OCI-M2 (cell line): ENCODE data around the gene ZNF234.
A peak's percentile ranks its signal among the peaks of the same experiment; 100 is the strongest.
"Not testable (repeated sequence)": the region's sequence is repeated elsewhere in the genome, so short reads cannot be mapped to it uniquely, and the experiment has no call there.

Experiments
- DNase-seq: peaks from one replicate; lab custom pipeline; 2025; ENCODE audit not compliant: unreplicated experiment; lab: John Stamatoyannopoulos, UW

ZNF234 gene

DNA sequence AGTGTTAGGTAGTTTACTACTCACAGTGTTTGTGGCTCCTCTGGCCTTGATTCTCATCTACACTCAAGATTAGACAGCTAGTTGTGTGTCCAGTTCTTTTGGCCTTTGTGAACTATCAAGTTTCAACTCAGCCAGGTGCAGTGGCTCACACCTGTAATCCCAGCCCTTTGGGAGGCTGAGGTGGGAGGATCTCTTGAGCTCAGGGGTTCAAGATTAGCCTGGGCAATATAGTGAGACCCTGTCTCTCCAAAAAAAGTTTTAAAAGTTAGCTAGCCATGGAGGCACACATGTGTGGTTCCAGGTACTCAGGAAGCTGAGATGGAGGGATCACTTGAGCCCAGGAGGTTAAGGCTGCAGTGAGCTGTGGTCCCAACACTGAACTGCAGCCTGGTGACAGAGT is 39.6 kb downstream of the ZNF234 start:
- DNase-seq, result no peak

DNA sequence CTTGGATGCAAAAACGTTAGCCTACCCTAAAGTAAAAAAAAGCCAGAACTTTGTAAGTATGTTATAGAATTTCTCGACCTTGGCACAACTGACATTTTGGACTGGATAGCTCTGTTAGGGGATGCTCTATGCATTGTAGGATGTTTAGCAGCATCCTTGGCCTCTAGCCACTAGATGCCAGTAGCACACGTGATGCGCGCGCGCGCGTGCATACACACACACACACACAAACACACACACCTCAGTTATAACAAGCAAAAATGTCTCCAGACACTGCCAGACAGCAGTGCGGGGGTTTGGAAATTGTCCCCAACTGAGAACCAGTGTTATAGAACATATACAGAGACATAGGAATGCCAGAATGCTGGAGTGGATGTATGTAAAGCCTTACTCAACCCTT is 40.8 kb downstream of the ZNF234 start:
- DNase-seq, result no peak

DNA sequence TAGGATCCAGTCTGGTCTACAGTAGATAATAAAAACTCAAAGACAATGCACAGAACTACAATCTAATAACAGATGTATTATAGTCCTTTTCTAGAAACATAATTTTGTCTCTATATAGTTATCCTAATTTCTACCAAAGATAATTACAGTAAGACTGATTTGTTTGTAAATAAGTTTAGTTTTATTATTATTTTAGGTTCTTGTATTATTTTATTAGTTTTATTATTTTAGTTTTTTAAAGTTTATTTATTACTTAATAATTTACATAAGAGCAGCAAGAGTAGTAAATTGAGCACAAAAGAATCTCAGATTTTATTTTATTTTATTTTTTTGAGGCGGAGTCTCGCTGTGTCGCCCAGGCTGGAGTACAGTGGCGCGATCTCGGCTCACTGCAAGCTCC is 48.7 kb downstream of the ZNF234 start:
- no peak for DNase-seq

DNA sequence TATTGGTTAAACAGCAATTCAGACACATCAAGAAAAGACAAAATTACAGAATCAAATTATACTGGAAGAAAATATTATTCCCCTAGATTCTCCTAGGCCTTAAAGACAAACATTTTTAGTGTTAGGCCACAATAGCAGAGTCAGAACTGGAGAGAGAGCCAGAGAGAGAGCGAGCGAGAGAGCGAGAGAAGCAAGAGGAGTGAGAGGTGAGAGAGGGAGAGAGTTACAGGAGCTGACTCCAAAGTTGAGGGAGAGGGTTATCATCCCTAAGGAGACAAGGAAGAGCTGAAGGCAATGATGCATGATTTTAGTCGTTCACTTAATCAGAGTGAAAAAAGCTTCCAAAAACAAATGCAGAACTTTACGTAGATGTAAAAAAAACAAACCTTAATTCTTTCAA is 50.8 kb downstream of the ZNF234 start:
- no peak for DNase-seq

DNA sequence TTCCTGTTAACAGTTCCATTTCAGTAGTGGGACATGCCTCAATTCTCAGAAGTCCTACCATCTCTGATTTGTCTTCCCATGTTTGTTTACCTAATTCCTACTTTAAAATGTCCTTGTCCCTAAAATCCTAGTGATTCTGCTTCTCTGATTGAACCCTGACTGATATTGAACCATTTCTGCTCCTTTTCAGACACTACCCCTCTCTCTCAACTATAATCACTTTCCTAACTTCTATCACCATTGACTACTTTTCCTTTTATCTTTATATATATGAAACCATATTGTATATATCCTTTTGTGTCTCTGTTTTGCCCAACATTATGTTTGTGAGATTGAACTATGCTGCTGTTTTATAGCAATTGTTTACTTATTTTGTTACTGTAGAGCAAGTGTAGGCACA is 55.4 kb downstream of the ZNF234 start:
- no peak for DNase-seq

DNA sequence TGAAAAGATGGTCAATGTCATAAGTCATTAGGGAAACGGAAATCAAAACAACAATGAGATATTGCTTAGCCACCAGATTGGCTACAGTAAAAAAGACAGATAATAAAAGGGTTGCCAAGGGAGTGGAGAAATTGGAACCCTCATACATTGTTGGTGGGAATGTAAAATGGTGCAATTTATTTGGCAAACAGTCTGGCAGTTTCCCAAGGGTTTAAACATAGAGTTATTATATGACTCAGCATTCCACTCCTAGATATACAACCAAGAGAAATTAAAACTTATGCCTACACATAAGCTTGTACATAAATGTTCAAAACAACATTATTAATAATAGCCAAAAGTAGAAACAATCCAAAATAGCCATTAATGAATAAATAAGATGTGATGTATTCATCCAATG is 61.1 kb downstream of the ZNF234 start:
- DNase-seq, result no peak

DNA sequence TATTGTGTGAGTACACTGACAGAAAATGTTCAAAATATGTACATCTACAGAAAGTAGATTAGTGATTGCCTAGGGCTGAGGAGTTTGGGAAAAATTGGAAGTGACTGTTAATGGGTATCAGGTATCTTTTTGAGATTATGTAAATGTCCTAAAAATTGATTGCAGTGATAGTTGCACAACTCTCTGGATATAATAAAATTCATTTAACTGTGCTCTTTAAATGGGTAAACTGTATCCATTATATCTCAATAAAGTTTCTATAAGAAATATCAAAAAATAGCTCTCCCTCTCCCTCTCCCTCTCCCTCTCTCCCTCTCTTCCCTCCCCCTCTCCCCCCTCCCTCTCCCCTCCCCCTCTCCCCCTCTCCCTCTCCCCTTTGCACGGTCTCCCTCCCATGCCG is 61.6 kb downstream of the ZNF234 start:
- no peak for DNase-seq

DNA sequence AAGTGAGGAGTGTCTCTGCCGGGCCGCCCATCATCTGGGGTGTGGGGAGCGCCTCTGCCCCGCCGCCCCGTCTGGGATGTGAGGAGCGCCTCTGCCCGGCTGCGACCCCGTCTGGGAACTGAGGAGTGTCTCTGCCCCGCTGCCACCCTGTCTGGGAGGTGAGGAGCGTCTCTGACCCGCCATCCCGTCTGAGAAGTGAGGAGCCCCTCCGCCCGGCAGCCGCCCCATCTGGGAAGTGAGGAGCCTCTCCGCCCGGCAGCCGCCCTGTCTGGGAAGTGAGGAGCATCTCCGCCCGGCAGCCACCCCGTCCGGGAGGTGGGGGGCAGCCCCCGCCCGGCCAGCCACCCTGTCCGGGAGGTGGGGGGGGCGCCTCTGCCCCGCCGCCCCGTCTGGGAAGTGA is 62.5 kb downstream of the ZNF234 start:
- DNase-seq, result not testable (repeated sequence)

DNA sequence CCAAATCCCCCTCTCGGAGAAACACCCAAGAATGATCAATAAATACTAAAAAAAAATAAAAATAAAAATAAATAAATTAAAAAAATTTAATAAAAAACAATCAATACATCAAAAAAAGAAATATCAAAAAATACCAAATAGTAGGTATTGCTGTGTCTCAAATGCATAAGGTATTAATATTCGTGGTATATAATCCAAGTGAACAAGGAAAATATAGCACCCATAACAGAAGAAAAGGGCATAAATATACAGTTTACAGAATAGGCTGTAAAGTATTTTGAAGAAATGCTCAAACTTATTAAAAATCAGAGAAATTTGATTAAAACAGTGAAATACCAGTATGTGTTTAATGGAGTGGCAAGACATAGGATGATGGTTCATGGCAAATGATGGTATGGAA is 63.4 kb downstream of the ZNF234 start:
- no peak for DNase-seq

DNA sequence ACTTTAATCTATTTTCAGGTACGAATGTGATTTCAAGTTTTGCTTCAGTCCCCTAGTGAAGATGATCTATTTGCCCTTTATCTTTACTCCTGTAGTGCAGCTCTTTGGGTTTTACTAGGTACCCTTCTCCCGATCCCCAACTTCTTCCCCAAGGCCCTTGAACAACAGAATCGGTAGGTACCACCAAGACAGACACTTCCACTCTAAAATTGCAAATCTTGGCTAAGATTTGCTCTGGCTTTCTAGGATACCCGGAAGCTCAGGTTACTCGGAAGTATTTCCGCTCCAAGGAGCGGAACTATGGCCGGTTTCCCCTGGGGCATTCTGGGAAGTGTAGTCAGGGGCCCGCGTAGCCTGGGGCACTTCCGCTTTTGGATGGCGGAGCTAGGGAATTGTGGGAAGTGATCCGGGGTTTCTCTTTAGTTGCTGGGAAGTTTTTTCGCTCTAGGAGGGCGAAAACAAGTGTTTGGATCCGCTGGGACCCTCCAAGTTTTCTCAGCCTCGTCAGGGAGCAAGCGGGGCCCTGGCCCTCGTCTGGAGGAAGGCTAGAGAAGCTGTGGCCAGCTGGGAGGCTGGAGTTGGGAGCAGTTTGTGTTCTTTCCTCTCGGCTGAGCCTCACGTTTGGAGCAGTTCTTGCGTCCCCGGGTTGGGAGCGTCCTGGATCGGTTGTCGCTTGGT is 65.9 kb downstream of the ZNF234 start:
- peak; percentile 77 for DNase-seq
